Aorta (tissue), 5 donors: ENCODE data around the gene SH3PXD2B. TPM values are rescaled to one million over a fixed set of nuclear protein-coding genes. Genes with fewer than 3 reads are reported as not detected.

Experiments
- ATAC-seq: fragments of 200-7000 bp; cut with Tn5 transposase; one replicate; pipeline ENCODE4 v1.9.1; 2022; ENCODE audit warnings: moderate library complexity; ENCODE audit not compliant: low FRiP score
- DNase-seq, 2 donors: peaks; one replicate each; pipeline ENCODE4 v3.0.0-alpha.2; 2020
- H3K27ac ChIP-seq, 2 donors: one replicate each; pipeline ENCODE4 v1.5.1; 2013; ENCODE audit warnings: low read length in 2 of 2, mild to moderate bottlenecking in 2 of 2, moderate library complexity in 2 of 2, control low read depth in 1 of 2, inconsistent platforms in 1 of 2, low read depth in 1 of 2
- H3K27me3 ChIP-seq, 2 donors: one replicate each; pipeline ENCODE4 v1.6.1; 2013; ENCODE audit warnings: control low read depth in 1 of 2, low read length in 1 of 2, mild to moderate bottlenecking in 1 of 2, moderate library complexity in 1 of 2; ENCODE audit not compliant: insufficient read depth in 2 of 2, control insufficient read depth in 1 of 2
- H3K36me3 ChIP-seq, 2 donors: one replicate each; pipeline ENCODE4 v1.6.1; 2013; ENCODE audit warnings: control low read depth in 1 of 2, low read length in 1 of 2, mild to moderate bottlenecking in 1 of 2; ENCODE audit not compliant: insufficient read depth in 2 of 2, control insufficient read depth in 1 of 2
- H3K4me1 ChIP-seq, 2 donors: one replicate each; pipeline ENCODE4 v1.6.1; 2013; ENCODE audit warnings: low read length in 2 of 2, control low read depth in 1 of 2, mild to moderate bottlenecking in 1 of 2, moderate library complexity in 1 of 2; ENCODE audit not compliant: insufficient read depth in 2 of 2, control insufficient read depth in 1 of 2
- H3K4me3 ChIP-seq, 2 donors: one replicate each; pipeline ENCODE4 v1.5.1; 2013; ENCODE audit warnings: low read length in 2 of 2, control low read depth in 1 of 2, mild to moderate bottlenecking in 1 of 2
- H3K9me3 ChIP-seq: one replicate; pipeline ENCODE4 v1.6.1; 2013; ENCODE audit warnings: mild to moderate bottlenecking, low read length; ENCODE audit not compliant: control insufficient read depth
- WGBS, 2 donors: extraction: QIAGEN DNeasy Blood & Tissue Kit; methylation state at CpG; one replicate each; pipeline ENCODE4 v1.1.7; 2013; 5-methylcytosine and 5-hydroxymethylcytosine counted together
- intact Hi-C, 2 donors: fragments of 100-400 bp; cut with DNase I; formaldehyde crosslinking; loops; one replicate each; pipeline versions ENCODE4 v1.14.2 to v1.15.0; 2022
- polyA plus RNA-seq, 2 donors: library from polyadenylated mRNA; stranded (reverse); fragments of 200-250 nt; gene quantifications; one replicate each; pipeline ENCODE4 v1.2.3, GENCODE V29; 2013
- total RNA-seq, 2 donors: library from RNA; stranded (reverse); fragmentation: NEBNext Ultra II Directional; extraction: Animal tissue kit (Norgen Biotek cat#: 25700); gene quantifications; one replicate each; pipeline ENCODE4 v1.2.1, GENCODE V29; 2021
- donor health status: healthy with polysubstance abuse.
- donor health status: Bipolar disorder and iron deficiency.
- donor health status: DM: no; HTN: no; CAD: no.
- donor health status: DM: no; HTN: no; CAD: no.
- donor health status: DM: yes; HTN: yes; CAD: no.

Gene SH3PXD2B
- total and polyA plus RNA-seq, 4 donors, result 4.5 to 69.1 (median 25.3) TPM

DNA sequence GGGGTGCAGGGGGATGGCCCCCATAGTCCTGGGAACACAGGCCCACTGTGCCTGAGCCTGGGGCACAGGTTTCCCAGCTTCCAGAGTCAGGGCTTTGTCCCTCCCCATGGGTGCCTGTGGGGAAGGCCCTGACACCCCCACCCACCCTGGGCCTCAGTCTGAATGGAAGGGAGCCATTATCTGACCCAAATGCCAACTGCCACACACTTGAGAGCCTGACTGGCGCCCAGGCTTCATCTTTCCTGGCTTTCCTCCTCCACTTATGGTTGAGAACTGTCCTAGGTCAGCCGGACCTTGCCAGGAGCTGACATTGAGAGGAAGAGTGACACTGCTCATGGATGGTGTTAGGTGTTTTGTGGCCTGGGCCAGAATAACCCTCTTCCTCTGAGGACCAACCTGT, 24.0 kb downstream of the SH3PXD2B start:
- Histone ChIP-seq H3K36me3 (no peaks in the 10 kb centered on the region), H3K9me3 (no peaks in the 10 kb centered on the region), H3K27me3 (no peaks in the 10 kb centered on the region), H3K27ac (no peak overlapping the region), H3K4me3 (no peak overlapping the region), H3K4me1 (no peaks in the 10 kb centered on the region)
- WGBS, 2 donors, result 82 to 85% methylated on average over 2 of the region's 2 CpGs
- ATAC-seq (no peak), DNase-seq (no peak)
- intact Hi-C loops, result no loop called here

DNA sequence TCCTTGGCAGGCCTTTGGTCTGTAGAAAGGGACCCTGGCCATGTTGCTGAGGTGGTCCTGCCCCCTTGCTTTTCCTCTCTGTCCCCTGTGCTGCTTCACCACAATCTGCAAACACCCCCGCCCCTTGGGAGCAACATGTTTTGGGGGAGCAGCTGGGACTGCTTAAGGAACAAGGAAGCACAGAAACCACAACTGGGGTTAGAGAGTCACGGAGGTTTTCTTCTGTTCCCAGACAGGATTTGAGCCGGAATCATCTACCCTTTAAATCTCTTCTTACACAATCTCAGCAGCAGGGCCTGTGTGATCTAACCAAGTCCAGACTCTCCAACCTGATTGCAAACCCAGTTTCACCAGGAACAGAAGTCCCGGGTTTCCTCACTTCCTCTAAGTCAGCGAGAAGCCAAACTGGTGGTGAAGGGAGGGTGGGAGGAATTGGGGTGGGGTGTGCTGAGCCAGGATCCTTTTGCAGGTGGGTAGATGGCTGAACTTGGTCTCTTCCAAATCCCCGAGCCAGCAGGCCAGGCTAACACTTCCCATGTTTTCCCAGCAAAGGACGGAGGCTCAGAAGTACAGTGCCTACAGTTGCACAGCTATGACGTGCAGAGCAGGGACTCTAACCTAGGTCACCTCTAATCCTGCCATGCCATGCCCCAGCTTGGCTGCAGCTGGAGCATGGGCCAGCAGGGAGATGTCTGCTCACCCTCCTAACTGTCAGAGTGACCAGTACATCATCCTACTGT, 25.0 kb downstream of the SH3PXD2B start:
- Histone ChIP-seq H3K4me3 (no peak overlapping the region), H3K4me1 (no peaks in the 10 kb centered on the region), H3K36me3 (no peaks in the 10 kb centered on the region), H3K9me3 (no peaks in the 10 kb centered on the region), H3K27ac (no peak overlapping the region), H3K27me3 (no peaks in the 10 kb centered on the region)
- DNase-seq (no peak), ATAC-seq (peak; percentile 68)
- intact Hi-C loops, result no loop called here
- WGBS, 2 donors, result 79% methylated on average over 8 of the region's 8 CpGs

DNA sequence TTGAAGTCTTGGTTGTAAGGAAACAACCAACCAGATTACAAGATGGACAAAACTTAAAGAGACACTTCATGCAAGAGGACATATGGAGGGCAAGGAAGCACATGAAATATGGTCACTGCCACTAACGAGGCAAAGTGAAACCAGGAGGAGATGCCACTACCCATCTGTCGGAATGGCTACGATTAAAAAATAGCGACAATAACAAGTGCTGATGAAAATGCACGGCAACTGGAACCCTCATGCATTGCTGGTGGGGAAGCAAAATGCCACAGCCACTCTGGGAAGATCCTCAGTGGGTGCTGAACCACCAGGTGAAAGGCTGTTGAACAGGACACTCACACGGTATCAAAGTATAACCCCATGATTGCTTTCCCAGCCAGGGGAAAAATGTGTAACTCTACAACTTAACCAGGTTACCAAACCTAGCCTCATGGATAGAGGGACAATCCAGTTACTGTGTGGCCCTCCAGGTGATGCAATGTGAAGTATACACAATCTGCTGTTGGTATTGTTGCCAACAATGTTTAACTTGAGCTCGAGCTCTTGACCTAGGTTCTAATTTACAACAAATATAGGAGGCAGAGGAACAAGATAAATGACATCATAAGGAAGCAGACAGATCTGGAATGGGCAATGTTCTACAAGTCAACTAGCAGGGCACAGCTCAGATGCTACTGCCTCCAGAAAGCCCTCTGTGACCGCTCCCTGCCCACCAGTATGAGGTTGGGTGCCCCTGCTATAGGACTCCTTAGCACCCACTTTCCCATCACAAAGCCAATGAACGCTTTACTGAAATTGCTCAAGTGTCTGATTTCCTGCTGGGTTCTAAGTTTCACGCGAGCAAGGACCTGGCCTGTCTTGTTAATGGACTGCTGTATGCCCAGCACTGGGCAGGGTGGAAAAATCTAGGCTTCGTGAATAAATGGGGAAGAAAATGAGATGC, 25.8 kb downstream of the SH3PXD2B start:
- no peaks in the 10 kb centered on the region for H3K4me1 ChIP-seq
- no peaks in the 10 kb centered on the region for H3K27me3 ChIP-seq
- intact Hi-C loops, result no loop called here
- 87 to 93% methylated on average over 12 of the region's 12 CpGs for WGBS, 2 donors
- no peak overlapping the region for H3K27ac ChIP-seq
- no peaks in the 10 kb centered on the region for H3K36me3 ChIP-seq
- no peaks in the 10 kb centered on the region for H3K9me3 ChIP-seq
- no peak for ATAC-seq
- no peak for DNase-seq
- no peak overlapping the region for H3K4me3 ChIP-seq

DNA sequence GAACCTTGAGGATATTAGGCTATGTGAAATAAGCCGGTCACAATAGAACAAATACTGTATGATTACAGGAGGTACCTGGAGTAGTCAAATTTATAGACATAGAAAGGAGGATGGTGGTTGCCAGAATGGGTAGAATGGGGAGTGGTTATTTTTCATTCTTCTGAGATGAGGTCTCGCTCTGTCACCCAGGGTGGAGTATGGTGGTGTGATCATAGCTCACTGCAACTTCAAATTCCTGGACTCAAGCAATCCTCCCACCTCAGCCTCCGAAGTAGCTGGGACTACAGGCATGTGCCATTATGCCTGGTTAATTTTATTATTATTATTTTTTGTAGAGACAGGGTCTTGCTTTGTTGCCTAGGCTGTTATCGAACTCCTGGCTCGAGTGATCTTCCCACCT, 27.1 kb downstream of the SH3PXD2B start:
- H3K9me3 ChIP-seq, result no peaks in the 10 kb centered on the region
- H3K4me3 ChIP-seq, result no peak overlapping the region
- H3K27ac ChIP-seq, result no peak overlapping the region
- WGBS, 2 donors, result 96 to 97% methylated on average over 5 of the region's 5 CpGs
- ATAC-seq (no peak), DNase-seq (no peak)
- no peaks in the 10 kb centered on the region for H3K4me1 ChIP-seq
- H3K36me3 ChIP-seq, result no peaks in the 10 kb centered on the region
- intact Hi-C loops, result no loop called here
- H3K27me3 ChIP-seq, result no peaks in the 10 kb centered on the region

DNA sequence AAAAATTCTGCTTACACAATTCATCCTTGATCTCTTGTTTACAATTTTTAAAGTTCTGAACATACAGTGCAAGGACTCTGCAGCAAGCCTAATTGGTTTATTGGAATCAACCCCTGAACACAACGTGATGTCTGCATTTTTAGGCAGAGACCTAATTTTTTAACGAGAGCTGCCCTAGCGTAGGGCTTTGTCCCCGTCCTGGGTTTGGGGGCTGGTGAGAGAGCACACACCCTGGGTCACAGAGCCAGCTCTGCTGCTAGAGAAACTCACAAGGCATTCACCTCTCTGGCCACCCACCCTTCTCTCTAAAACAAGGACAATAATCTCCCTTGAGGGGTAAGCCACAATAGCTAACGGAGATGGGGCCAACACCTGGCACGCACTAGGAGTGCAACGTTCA, 28.2 kb downstream of the SH3PXD2B start:
- DNase-seq, result no peak
- no peak for ATAC-seq
- Histone ChIP-seq H3K27me3 (no peaks in the 10 kb centered on the region), H3K9me3 (no peaks in the 10 kb centered on the region), H3K4me3 (no peak overlapping the region), H3K4me1 (no peaks in the 10 kb centered on the region), H3K27ac (no peak overlapping the region), H3K36me3 (no peaks in the 10 kb centered on the region)
- WGBS, 2 donors, result 67 to 73% methylated on average over 7 of the region's 7 CpGs
- intact Hi-C loops, result no loop called here

DNA sequence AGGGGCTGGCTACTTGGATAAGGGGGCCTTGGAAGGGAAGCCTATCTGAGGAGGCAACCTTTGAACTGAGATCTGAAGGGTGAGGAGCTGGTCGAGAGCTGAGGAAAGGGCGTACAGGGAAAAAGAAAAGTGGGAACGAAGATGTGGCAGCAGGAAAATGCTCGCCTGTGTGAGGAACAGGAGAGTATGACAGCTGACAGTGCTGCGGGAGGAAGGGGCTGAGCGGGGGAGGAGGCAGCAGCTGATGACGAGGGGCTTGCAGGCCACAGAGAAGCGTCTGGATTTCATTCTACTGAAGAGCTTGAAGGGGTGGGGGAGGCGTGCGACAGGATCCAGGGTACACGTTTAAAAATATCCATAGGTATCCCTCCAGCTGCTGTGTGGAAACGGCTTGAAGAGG, 28.9 kb downstream of the SH3PXD2B start:
- no peak for ATAC-seq
- H3K27ac ChIP-seq, result no peak overlapping the region

DNA sequence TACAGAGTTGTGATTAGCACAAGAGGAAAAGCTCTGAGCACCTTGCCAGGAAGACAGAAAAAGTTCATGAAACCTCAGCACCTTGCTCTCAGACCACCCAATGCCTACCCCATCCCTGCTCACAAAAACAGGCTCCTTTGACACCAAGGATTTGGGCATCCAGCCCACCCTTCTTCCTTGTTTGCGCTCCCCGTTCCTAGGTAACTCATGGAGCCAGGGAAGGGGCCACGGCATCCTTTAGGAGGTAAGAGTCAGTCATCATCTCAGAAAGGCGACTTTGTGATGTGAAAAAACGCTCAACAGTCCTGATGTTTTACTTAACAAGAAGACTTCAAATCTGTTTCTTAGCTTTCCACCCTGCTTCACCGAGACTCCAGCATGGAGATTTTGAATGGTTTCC, 29.5 kb downstream of the SH3PXD2B start:
- DNase-seq (no peak), ATAC-seq (no peak)
- Histone ChIP-seq H3K27me3 (no peaks in the 10 kb centered on the region), H3K27ac (no peak overlapping the region), H3K9me3 (no peaks in the 10 kb centered on the region), H3K4me1 (peaks cover 0 to 3% of the 10 kb centered on the region in 2 donors), H3K4me3 (no peak overlapping the region), H3K36me3 (no peaks in the 10 kb centered on the region)
- WGBS, 2 donors, result 82 to 94% methylated on average over 6 of the region's 6 CpGs
- intact Hi-C loops, result no loop called here

More for the DNA sequence above, 28.9 kb downstream of the SH3PXD2B start:
- no peaks in the 10 kb centered on the region for H3K27me3 ChIP-seq
- H3K9me3 ChIP-seq, result no peaks in the 10 kb centered on the region
- H3K4me1 ChIP-seq, result peaks cover 0 to 3% of the 10 kb centered on the region in 2 donors
- H3K36me3 ChIP-seq, result no peaks in the 10 kb centered on the region
- intact Hi-C loops, result no loop called here
- H3K4me3 ChIP-seq, result no peak overlapping the region
- DNase-seq, result no peak
- 83 to 87% methylated on average over 10 to 12 of the region's 12 CpGs for WGBS, 2 donors

DNA sequence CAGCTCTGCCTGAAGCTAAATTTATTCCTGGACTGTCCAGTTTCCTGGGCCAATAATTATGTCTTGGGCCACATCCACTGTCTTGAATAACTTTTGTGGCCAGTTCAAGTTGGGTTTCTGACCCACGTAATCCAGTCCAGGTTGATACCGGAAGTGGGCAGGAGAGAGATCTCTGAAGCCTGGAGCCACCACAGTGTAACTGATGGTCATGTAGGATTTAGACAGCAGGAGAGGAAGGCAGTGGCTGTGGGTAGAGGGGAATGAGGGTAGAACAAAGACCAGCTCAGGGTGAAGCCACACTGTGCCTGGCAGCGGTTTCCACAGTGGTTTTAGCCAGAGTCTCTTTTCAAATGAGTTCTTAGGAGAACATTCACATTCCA, 30.2 kb downstream of the SH3PXD2B start:
- Histone ChIP-seq H3K27me3 (no peaks in the 10 kb centered on the region), H3K36me3 (no peaks in the 10 kb centered on the region), H3K4me1 (peaks cover 0 to 3% of the 10 kb centered on the region in 2 donors), H3K9me3 (no peaks in the 10 kb centered on the region), H3K27ac (no peak overlapping the region), H3K4me3 (no peak overlapping the region)
- no peak for DNase-seq
- intact Hi-C loops, result no loop called here
- ATAC-seq, result no peak
- 81 to 83% methylated on average over 3 of the region's 3 CpGs for WGBS, 2 donors
